Transverse colon (tissue), 4 donors: Measurements from ENCODE around the gene PVALB.
A peak's percentile ranks its signal among the peaks of the same experiment; 100 is the strongest.

ENCODE experiments used
- CTCF ChIP-seq, 5 experiments: fragments of 200-600 bp in 3 of 5; fragments of 450-650 bp in 2 of 5; sonication (generic) in 3 of 5; IDR thresholded peaks; 1 replicate in 2 of 5; 2 replicates in 3 of 5; pipeline ENCODE4 v1.5.1; 2016 to 2017; ENCODE audit warnings: antibody characterized with exemption in 5 of 5, inconsistent platforms in 3 of 5, mild to moderate bottlenecking in 2 of 5, moderate library complexity in 1 of 5
- EP300 ChIP-seq: sonication (generic); formaldehyde crosslinking; IDR thresholded peaks from one replicate; pipeline ENCODE4 v1.6.1; 2017; ENCODE audit warnings: antibody characterized with exemption, low read depth
- POLR2A ChIP-seq: fragments of 450-650 bp; IDR thresholded peaks from one replicate; pipeline ENCODE4 v1.6.1; 2016; ENCODE audit warnings: antibody characterized with exemption, mild to moderate bottlenecking, moderate library complexity
- POLR2AphosphoS5 ChIP-seq, 3 donors: sonication (generic); formaldehyde crosslinking; IDR thresholded peaks; one replicate each; pipeline ENCODE4 v1.6.1; 2016; ENCODE audit warnings: antibody characterized with exemption in 3 of 3

- TF ChIP-seq EP300 (no peak), POLR2A (no peak), CTCF (IDR thresholded peaks at IDR 0.05) (no peak), POLR2AphosphoS5 (IDR thresholded peaks at IDR 0.05) (peak in 1 of 3 donors; percentile 13)
Observed at GRCh38 chr22:36772451-36772850, 44.4 kb downstream of the PVALB start.
